ENCODE measurements around the gene LAMC2.
A peak's percentile ranks its signal among the peaks of the same experiment; 100 is the strongest.
"Not testable (repeated sequence)": the region's sequence is repeated elsewhere in the genome, so short reads cannot be mapped to it uniquely, and the experiment has no call there.

Gene LAMC2

DNA sequence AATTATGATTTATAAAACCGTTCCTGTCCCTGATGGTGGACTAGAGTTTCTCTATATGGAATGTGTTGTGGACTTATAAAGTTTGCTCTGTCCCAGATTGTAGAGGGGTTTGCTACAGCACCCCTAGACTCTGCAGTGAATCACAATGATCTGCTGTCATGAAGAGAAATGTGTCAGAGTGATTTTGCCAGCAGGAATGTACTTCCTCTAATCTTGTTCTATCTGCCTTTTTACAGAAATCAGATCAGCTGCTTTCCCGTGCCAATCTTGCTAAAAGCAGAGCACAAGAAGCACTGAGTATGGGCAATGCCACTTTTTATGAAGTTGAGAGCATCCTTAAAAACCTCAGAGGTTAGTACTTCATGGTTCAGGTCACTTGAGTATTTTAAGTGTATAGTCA is 52.0 kb downstream of the LAMC2 start:
- DNase-seq (ENCODE audit: low read depth in 2 of 2): peak in 1 of 2 experiments; percentile 12

DNA sequence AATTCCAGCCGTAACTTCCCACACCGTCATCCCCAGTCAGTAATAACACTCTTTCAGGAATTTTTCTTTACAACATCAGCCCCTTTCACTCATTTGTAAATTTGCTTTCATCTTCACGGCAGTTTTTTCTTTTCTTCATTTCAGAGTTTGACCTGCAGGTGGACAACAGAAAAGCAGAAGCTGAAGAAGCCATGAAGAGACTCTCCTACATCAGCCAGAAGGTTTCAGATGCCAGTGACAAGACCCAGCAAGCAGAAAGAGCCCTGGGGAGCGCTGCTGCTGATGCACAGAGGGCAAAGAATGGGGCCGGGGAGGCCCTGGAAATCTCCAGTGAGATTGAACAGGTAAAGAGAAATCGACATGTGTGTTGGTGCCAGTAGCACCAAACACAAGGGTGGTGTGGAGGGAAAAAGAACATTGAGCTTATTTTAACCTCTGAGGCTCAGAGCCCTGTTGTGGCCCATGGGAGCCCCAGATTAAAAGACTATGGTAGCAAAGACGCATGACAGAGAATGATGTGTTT is 53.2 kb downstream of the LAMC2 start:
- DNase-seq (ENCODE audit: low read depth in 2 of 2): no peak

DNA sequence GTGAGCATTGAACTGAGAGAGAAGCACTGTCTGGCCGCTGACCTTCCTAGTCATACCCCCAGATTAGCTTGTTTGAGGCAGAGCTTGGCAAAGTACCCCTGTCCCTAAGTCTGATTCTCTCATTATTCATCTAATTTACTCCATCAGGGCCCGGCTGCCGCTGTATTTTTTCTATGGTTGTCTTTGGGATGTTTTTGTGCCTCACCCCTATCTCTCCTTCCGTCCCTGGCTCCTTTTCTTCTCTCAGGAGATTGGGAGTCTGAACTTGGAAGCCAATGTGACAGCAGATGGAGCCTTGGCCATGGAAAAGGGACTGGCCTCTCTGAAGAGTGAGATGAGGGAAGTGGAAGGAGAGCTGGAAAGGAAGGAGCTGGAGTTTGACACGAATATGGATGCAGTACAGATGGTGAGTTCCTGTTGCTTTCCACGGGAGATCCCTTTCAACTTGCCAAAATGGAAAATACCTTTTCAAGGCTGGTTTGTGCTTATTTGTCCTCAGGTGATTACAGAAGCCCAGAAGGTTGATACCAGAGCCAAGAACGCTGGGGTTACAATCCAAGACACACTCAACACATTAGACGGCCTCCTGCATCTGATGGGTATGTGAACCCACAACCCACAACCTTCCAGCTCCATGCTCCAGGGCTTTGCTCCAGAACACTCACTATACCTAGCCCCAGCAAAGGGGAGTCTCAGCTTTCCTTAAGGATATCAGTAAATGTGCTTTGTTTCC is 53.9 kb downstream of the LAMC2 start:
- DNase-seq (ENCODE audit: low read depth in 2 of 2): no peak

DNA sequence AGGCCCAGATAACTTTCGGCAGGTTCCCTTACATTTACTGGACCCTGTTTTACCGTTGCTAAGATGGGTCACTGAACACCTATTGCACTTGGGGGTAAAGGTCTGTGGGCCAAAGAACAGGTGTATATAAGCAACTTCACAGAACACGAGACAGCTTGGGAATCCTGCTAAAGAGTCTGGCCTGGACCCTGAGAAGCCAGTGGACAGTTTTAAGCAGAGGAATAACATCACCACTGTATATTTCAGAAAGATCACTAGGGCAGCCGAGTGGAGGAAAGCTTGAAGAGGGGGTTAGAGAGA is 54.4 kb downstream of the LAMC2 start:
- DNase-seq (ENCODE audit: low read depth in 2 of 2): no peak

DNA sequence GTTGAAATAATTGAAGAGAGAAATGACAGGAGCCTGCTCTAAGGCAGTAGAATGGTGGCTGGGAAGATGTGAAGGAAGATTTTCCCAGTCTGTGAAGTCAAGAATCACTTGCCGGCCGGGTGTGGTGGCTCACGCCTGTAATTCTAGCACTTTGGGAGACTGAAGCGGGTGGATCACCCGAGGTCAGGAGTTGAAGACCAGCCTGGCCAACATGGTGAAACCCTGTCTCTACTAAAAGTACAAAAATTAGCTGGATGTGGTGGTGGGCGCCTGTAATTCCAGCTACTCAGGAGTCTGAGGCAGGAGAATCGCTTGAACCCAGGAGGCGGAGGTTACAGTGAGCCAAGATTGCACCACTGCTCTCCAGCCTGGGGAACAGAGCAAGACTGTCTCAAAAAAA is 54.8 kb downstream of the LAMC2 start:
- DNase-seq (ENCODE audit: low read depth in 2 of 2): not testable (repeated sequence)

DNA sequence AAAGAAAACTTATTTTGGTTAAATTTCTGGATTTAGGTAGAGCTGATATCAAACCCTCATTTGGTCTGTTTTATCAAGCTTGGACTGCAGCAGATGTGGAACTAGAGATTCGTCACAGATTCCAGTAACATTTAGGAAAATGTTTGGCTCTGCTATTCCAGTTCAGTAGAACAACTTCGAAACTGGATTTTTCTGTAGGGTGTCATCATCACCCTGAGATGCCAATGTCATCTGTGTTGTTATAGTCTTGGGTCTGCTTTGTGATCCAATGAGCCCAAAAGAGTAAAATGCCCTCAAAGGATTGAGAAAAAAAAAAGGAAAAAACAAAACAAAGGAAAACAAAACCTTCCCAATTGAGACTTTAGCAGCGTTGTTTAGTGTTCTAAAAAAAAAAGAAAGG is 55.4 kb downstream of the LAMC2 start:
- no peak for DNase-seq (ENCODE audit: low read depth in 2 of 2)

DNA sequence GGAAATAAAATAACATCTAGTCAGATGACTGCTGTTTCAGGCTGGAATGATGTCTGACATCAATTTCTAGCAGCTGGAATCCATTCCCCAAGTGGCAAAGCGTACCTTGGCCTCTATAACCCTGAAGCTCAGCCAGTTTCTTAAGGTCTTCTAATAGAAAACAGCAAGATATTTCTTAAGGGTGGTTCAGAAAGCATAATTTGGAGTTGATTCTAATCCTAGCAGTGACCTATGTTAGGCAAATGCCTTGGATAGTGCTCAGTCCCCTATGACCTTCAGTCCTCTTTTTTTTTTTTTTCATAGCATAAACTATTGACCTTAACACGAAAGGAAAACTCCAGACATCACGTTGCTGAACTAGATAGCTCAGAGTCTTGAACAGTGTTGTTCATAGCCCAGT is 56.5 kb downstream of the LAMC2 start:
- no peak for DNase-seq (ENCODE audit: low read depth in 2 of 2)

DNA sequence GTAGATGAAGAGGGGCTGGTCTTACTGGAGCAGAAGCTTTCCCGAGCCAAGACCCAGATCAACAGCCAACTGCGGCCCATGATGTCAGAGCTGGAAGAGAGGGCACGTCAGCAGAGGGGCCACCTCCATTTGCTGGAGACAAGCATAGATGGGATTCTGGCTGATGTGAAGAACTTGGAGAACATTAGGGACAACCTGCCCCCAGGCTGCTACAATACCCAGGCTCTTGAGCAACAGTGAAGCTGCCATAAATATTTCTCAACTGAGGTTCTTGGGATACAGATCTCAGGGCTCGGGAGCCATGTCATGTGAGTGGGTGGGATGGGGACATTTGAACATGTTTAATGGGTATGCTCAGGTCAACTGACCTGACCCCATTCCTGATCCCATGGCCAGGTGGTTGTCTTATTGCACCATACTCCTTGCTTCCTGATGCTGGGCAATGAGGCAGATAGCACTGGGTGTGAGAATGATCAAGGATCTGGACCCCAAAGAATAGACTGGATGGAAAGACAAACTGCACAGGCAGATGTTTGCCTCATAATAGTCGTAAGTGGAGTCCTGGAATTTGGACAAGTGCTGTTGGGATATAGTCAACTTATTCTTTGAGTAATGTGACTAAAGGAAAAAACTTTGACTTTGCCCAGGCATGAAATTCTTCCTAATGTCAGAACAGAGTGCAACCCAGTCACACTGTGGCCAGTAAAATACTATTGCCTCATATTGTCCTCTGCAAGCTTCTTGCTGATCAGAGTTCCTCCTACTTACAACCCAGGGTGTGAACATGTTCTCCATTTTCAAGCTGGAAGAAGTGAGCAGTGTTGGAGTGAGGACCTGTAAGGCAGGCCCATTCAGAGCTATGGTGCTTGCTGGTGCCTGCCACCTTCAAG is 57.3 kb downstream of the LAMC2 start:
- DNase-seq (ENCODE audit: low read depth in 2 of 2): no peak

DNA sequence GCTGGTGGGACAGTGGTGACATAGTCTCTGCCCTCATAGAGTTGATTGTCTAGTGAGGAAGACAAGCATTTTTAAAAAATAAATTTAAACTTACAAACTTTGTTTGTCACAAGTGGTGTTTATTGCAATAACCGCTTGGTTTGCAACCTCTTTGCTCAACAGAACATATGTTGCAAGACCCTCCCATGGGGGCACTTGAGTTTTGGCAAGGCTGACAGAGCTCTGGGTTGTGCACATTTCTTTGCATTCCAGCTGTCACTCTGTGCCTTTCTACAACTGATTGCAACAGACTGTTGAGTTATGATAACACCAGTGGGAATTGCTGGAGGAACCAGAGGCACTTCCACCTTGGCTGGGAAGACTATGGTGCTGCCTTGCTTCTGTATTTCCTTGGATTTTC is 58.4 kb downstream of the LAMC2 start:
- DNase-seq (ENCODE audit: low read depth in 2 of 2): peak; percentile 91 to 93

DNA sequence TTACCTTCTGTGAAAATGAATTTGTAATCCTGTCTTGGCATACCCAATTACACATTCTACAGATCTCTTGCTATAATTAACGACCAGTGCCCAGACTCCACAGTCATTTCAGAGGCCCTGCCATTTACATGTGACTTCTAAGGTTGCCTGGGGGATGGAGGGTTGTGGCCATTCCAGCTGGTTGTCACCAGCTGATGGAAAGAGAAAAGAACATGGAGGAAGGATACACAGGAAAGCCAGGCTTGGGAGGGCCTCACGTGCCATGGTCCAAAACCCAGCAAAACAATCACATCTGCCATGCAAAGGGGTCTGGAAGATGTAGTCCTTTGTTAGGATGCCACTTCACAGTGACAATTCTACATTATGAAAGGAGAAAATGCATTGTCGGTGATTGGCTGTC is 59.3 kb downstream of the LAMC2 start:
- no peak for DNase-seq (ENCODE audit: low read depth in 2 of 2)

DNA sequence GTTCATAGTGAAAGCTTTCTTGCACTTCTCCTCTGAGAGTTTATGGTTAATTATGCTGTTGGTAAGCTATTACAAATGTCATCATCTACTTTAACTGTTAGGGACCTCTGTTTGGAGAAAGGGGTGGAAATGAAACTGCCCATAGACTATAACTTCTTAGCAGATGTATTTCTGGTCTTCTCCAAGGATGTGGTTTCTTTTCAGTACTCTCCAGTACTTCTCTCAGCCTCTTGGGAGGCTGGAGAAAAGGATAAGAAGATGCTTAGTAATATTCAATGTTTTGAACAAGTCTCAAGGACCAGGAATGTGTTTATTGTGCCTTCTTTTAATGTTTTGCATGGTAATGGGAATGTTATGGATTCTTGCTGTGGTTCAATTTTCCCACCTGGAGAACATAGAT is 60.4 kb downstream of the LAMC2 start:
- DNase-seq (ENCODE audit: low read depth in 2 of 2): no peak

DNA sequence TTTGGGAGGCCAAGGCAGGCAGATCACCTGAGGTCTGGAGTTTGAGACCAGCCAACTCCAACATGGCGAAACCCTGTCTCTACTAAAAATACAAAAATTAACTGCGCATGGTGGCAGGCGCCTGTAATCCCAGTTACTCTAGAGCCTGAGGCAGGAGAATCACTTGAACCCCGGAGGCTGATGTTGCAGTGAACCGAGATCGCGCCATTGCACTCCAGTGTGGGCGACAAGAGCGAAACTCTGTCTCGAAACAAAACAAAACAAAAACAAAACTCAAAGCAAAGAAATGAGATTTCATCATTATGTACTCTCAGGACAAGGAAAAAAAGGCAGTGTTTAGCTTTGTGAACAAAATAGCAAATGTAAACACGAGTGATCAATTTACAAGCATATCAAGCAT is 61.0 kb downstream of the LAMC2 start:
- DNase-seq (ENCODE audit: low read depth in 2 of 2): no peak

DNA sequence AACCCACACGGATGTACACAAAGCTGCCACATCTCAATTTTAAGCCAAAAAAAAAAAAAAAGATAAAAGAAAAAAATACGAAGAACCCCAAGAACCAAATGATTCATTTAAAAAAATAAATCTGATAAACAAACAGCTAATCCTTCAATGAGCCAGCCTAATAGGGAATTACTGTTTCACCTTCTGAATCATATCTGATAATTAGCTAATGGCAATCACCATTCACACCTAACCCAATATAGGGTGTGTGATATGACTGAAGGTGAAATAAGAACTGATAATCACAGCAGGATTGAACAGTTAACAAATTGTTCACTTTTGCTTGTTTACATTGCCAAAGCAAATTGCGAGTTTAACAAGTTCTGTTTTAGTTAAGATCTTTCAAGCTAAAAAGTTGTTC is 61.4 kb downstream of the LAMC2 start:
- no peak for DNase-seq (ENCODE audit: low read depth in 2 of 2)

DNA sequence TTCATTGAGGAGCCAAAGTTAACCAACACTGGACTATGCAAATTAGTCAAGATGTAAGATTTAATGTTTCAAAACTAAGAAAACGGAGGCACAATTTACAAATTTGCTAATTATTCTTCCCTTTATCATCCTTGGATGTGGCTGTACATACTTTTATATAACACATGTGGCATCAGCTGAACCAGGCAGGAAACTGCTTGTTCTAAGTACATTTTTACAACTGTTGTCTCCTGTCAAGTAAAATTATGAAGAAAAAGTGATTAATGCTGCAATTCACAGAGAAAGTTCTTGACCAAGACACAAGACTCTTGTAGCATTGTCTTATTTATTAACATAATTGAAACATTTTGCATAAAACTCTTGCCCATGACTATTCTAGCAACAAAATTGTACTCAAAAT is 61.9 kb downstream of the LAMC2 start:
- DNase-seq (ENCODE audit: low read depth in 2 of 2): no peak

DNA sequence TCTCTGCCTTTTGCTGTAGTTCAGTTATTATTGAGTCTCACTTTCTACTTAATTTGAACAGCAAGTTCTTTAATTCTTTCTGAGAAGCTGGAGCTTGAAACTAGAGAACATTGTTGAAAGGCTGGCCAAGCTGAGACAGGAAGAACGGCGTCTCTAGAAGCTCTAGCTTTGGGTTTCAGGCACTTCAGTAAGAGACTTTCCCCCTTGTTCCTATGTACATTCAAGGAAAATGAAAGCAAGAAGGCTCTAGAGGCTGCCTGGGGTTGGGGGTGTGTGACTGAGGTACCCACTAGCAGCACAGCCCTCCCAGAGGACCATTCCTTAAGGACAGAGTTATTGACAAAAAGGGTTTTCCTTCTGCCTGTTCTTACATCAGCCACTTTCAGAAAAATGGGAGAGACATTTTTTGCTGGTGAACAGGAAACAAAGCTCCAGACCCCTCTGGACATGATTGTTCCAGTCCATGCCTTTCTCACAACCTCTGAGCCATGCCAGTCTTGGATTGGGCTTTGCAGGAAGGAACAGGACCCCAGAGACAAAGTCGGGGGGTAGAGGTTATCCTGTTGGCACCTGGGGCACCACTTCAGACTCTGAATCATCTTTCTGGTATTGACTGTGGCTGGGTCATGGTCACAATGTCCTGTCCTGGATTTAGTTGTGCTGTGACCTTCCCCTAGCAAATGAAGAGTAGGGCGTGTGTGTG is 63.1 kb downstream of the LAMC2 start:
- DNase-seq (ENCODE audit: low read depth in 2 of 2): no peak

DNA sequence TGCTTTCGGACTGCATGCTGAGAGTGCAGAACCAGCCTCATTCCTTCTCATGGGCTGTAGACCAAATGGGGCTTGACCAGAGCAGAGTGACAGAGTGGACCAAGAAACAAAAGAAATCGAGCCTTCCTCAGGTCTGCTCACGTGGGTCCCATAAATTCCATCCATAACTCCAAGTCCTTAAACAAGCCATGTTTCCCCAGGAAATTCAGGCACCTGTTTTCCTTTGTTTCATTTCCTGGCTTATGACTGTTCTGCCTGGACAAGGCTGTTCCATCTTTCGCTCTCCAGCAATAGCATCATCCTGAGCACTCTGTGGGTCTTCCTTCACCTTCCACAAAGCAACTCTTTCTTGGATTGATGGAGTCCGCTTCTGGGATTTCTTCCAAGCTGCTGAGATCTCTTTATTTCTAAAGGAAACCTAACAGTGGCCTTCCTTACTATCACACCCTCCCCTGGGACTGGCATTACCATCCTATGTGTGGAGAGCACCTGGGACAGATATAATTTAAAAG is 63.9 kb downstream of the LAMC2 start:
- no peak for DNase-seq (ENCODE audit: low read depth in 2 of 2)

DNA sequence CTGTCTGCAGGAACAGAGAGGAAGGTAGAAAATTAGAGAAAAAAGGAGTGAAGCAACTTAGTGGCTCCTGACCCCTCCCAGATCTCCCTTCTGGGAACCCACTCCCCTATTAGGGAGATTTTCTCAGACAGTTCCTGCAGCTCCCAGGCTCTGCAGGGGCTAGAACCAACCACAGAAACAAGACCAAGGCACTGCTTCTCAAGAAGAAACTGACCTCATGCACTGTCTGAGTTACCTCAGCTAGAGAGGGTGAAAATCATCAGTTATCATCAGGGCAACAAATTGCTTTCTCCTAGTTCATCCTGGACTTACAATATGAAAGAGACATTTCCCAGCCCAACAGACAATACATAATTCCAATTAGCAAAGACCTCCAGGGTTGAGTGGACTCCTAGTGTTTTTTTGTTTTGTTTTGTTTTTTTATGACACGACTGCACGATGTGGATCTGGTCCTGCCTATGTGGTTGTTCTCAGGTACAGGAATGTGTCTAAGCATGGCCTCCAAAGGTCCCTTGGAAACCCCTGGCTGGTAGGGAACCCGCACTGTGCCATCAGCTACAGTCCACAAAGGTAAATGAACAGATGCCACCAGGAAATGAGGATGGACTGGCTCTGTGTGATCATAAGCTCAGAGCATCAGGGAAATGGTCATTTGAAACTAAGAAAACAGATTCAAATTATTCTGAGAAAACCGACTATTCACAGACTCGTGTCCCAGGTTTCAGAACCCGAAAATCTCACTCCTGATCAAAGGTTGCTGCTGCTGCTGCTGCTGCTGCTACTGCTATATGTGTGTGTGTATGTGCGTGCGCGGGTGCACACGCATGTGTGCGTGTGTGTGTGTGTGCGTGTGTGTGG is 65.3 kb downstream of the LAMC2 start:
- no peak for DNase-seq (ENCODE audit: low read depth in 2 of 2)

DNA sequence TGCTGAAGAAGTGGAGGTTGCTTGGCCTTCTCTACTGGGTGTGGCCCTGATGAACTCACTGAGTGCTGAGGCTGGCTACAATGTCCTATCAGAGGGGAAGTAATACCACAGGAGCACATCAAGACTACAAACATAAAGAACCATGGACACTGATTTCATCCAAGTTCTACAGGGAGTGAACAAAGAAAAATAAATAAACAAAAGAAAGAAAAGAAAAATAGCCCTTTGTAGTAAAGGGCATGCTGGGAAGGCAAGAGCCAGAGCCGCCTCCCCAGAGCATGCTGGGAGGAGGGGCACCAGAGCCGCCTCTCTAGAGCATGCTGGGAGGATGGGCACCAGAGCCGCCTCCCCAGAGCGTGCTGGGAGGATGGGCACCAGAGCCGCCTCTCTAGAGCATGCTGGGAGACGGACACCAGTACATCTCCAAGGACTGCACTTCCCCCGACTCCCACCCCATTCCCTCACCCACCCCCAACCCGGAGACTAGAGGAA is 65.9 kb downstream of the LAMC2 start:
- no peak for DNase-seq (ENCODE audit: low read depth in 2 of 2)

DNA sequence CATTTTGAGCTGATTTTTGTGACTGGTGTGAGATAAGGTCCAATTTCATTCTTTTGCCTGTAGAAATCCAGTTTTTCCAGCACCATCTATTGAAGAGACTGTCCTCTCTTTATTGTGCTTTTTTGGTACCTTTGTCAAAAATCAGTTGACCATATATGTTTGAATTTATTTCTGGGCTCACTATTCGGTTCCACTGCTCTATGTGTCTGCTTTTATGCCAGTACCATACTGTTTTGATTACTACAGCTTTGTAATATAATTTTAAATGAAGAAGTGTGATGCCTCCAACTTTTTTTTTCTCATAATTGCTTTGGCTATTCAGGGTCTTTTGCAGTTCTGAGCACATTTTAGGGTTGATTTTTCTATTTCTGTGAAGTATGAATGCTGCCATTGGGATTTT is 69.0 kb downstream of the LAMC2 start:
- no peak for DNase-seq (ENCODE audit: low read depth in 2 of 2)

DNA sequence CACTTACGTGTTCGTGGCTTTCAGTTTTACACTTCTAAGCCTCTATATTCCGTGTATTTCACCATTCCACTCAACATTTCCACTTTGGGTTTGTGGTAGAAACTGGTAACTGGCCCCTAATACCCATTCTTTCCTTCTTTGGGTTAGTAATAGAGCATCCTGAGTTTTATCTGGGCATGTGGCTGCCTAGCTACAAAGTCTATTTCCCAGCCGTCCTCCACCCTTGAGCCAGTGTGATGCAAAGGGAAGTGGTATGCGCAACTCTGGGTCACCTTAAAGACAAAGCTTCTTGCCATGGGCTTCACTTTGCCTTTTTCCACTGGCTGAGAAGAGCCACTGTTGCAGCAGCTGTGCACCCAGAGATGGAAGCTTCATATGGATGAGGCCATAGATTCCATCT is 73.9 kb downstream of the LAMC2 start:
- DNase-seq (ENCODE audit: low read depth in 2 of 2): no peak

DNA sequence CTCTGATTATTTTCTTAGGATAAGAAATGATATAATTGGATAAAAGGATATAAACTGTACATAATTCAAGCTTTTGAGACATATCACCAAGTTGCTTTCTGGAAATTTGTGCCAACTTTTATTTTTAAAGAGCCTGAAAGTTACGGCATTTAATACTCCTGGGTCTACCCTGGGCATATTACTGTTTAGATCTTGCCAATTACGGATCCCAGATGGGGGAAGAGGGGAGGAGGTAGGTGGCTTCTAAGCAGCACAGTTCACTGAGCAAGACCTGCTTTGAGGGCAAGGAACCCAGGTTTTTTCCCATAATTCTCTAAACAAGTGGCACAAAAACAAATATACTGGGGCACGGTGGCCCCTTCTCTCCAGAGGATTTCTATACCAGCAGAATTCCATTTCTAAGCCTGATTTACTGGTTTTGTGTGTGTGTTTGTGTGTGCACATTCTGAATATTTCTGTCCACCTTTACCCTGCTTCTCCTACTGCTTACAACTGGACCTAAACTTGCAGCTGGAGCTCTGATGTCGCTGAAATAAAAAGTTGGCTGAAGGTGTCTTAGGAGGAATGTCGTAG is 76.7 kb downstream of the LAMC2 start:
- DNase-seq (ENCODE audit: low read depth in 2 of 2): no peak

Measured in fibroblast of skin of left quadriceps (primary cell).